ENCODE measurements around the gene SPPL3. TPM values are rescaled to one million over a fixed set of nuclear protein-coding genes. Genes with fewer than 3 reads are reported as not detected.
"Not testable (repeated sequence)": the region's sequence is repeated elsewhere in the genome, so short reads cannot be mapped to it uniquely, and the experiment has no call there.

The SPPL3 gene
- 10 to 100 TPM; 47.1 to 69.0 (median 54.8) TPM for polyA plus RNA-seq (ENCODE audit: insufficient read length in 10 of 10)
- long read RNA-seq, donor 1, full-length matches to known transcripts: 10 of 10 reads
- long read RNA-seq, donor 1, partial matches to known transcripts: 0 of 10 reads
- long read RNA-seq, donor 1, other reads (novel, unspliced or antisense): 0 of 10 reads
- long read RNA-seq, donor 2, full-length matches to known transcripts: 10 of 10 reads
- long read RNA-seq, donor 2, partial matches to known transcripts: 0 of 10 reads
- long read RNA-seq, donor 2, other reads (novel, unspliced or antisense): 0 of 10 reads
- long read RNA-seq, donor 3: 0 reads
- long read RNA-seq, donor 4, full-length matches to known transcripts: 6 of 6 reads
- long read RNA-seq, donor 4, partial matches to known transcripts: 0 of 6 reads
- long read RNA-seq, donor 4, other reads (novel, unspliced or antisense): 0 of 6 reads
- long read RNA-seq, donor 5, full-length matches to known transcripts: 6 of 6 reads
- long read RNA-seq, donor 5, partial matches to known transcripts: 0 of 6 reads
- long read RNA-seq, donor 5, other reads (novel, unspliced or antisense): 0 of 6 reads
- long read RNA-seq, donor 6, full-length matches to known transcripts: 8 of 8 reads
- long read RNA-seq, donor 6, partial matches to known transcripts: 0 of 8 reads
- long read RNA-seq, donor 6, other reads (novel, unspliced or antisense): 0 of 8 reads
- long read RNA-seq, donor 7, full-length matches to known transcripts: 5 of 5 reads
- long read RNA-seq, donor 7, partial matches to known transcripts: 0 of 5 reads
- long read RNA-seq, donor 7, other reads (novel, unspliced or antisense): 0 of 5 reads
- long read RNA-seq, donor 8, full-length matches to known transcripts: 3 of 3 reads
- long read RNA-seq, donor 8, partial matches to known transcripts: 0 of 3 reads
- long read RNA-seq, donor 8, other reads (novel, unspliced or antisense): 0 of 3 reads
- long read RNA-seq, donor 9, full-length matches to known transcripts: 4 of 4 reads
- long read RNA-seq, donor 9, partial matches to known transcripts: 0 of 4 reads
- long read RNA-seq, donor 9, other reads (novel, unspliced or antisense): 0 of 4 reads

GRCh38 chr12:120904197-120904773 lies at the start of gene SPPL3:
TSS of gene SPPL3 (minus strand) at chr12:120904358. CDS start at chr12:120903867, 491 bp downstream.
- peak; percentile 90 to 96 (median 93) for DNase-seq

- no peak for DNase-seq
Measured at GRCh38 chr12:120950807-120951206, 46.6 kb upstream of the SPPL3 start.

GRCh38 chr12:120950260-120950799 lies 46.2 kb upstream of the SPPL3 start:
- not testable (repeated sequence) for DNase-seq

- not testable (repeated sequence) for DNase-seq
Measured at GRCh38 chr12:120945516-120945915, 41.4 kb upstream of the SPPL3 start.

- DNase-seq: peak in 2 of 3 donors; percentile 16 to 42
Measured at GRCh38 chr12:120944645-120945217, 40.6 kb upstream of the SPPL3 start.

GRCh38 chr12:120943482-120943881 lies 39.3 kb upstream of the SPPL3 start:
- no peak for DNase-seq

- DNase-seq: no peak
Measured at GRCh38 chr12:120941846-120942405, 37.8 kb upstream of the SPPL3 start.

GRCh38 chr12:120941412-120941811 lies 37.3 kb upstream of the SPPL3 start:
- DNase-seq: no peak

GRCh38 chr12:120940799-120941198 lies 36.6 kb upstream of the SPPL3 start:
- DNase-seq: no peak

GRCh38 chr12:120940006-120940405 lies 35.8 kb upstream of the SPPL3 start:
- DNase-seq: no peak

GRCh38 chr12:120939523-120939922 lies 35.4 kb upstream of the SPPL3 start:
- peak in 2 of 3 donors; percentile 16 to 43 for DNase-seq

- no peak for DNase-seq
Measured at GRCh38 chr12:120938496-120938895, 34.3 kb upstream of the SPPL3 start.

GRCh38 chr12:120936197-120936596 lies 32.0 kb upstream of the SPPL3 start:
- DNase-seq: peak in 1 of 3 donors; percentile 36

GRCh38 chr12:120933786-120934185 lies 29.6 kb upstream of the SPPL3 start:
- no peak for DNase-seq

GRCh38 chr12:120932956-120933526 lies 28.9 kb upstream of the SPPL3 start:
- DNase-seq: no peak

GRCh38 chr12:120932058-120932457 lies 27.9 kb upstream of the SPPL3 start:
- DNase-seq: no peak

- DNase-seq: no peak
Measured at GRCh38 chr12:120930032-120930431, 25.9 kb upstream of the SPPL3 start.

- no peak for DNase-seq
Measured at GRCh38 chr12:120928864-120929652, 24.9 kb upstream of the SPPL3 start.

- DNase-seq: no peak
Measured at GRCh38 chr12:120925740-120926563, 21.8 kb upstream of the SPPL3 start.

All from muscle of back (tissue), 13 donors.